GM23338 (cell line): ENCODE results near the gene DNAH17.

Experiments used
- CREB1 ChIP-seq: fragments of 250-450 bp; sonication (Bioruptor Pico); IDR thresholded peaks from 2 replicates; pipeline ENCODE4 v1.5.0; 2020; ENCODE audit warnings: low read depth, mild to moderate bottlenecking, moderate library complexity
- EZH2 ChIP-seq: fragments of 200-600 bp; sonication (generic); IDR thresholded peaks from one replicate; pipeline ENCODE4 v1.8.0; 2017; ENCODE audit warnings: antibody characterized with exemption, mild to moderate bottlenecking, low read depth; ENCODE audit not compliant: unreplicated experiment
- EZH2phosphoT487 ChIP-seq: fragments of 200-600 bp; sonication (generic); IDR thresholded peaks from one replicate; pipeline ENCODE4 v1.8.1; 2018; ENCODE audit warnings: antibody characterized with exemption; ENCODE audit not compliant: unreplicated experiment
- POLR2AphosphoS5 ChIP-seq: IDR thresholded peaks from 2 replicates; pipeline ENCODE4 v1.6.1; 2016; ENCODE audit warnings: antibody characterized with exemption, low read depth
- ZNF331 ChIP-seq: fragments of 250-450 bp; sonication (Bioruptor Pico); IDR thresholded peaks from 2 replicates; pipeline ENCODE4 v1.5.0; 2020; ENCODE audit warnings: low read depth, mild to moderate bottlenecking, moderate library complexity
- TF ChIP-seq, protein P1 (sequence below), 2 experiments: fragments of 200-600 bp in 1 of 2; sonication (generic) in 1 of 2; conservative IDR thresholded peaks; 2 replicates each; pipeline versions ENCODE4 v1.5.1 to v1.6.1; 2016 to 2017; ENCODE audit warnings: antibody characterized with exemption in 2 of 2, low read depth in 2 of 2, mild to moderate bottlenecking in 2 of 2, moderate library complexity in 1 of 2
- TF ChIP-seq, protein P2 (sequence below): IDR thresholded peaks from one replicate; pipeline ENCODE4 v1.6.1; 2018; ENCODE audit warnings: antibody characterized with exemption; ENCODE audit not compliant: unreplicated experiment

DNA sequence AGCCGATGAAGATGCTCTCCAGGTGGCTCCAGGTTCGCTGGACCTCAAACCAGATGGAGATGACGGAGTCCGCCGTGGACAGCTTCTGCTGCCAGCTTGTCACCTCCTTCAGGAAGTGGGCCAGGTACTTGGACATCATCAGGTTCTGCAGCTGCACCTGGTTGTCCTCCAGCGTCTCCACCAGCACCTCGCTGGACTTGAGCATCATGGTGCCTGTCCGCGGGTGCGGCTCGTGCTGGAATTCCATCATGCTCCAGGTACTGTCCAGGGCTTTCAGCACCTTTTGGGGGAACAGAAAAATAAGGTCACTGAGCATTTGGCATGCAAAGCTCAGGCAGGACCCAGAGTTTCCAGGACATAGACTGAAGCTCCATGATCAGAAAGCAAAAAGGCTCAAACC, 69.7 kb downstream of the DNAH17 start:
- TF ChIP-seq, protein P1, sequence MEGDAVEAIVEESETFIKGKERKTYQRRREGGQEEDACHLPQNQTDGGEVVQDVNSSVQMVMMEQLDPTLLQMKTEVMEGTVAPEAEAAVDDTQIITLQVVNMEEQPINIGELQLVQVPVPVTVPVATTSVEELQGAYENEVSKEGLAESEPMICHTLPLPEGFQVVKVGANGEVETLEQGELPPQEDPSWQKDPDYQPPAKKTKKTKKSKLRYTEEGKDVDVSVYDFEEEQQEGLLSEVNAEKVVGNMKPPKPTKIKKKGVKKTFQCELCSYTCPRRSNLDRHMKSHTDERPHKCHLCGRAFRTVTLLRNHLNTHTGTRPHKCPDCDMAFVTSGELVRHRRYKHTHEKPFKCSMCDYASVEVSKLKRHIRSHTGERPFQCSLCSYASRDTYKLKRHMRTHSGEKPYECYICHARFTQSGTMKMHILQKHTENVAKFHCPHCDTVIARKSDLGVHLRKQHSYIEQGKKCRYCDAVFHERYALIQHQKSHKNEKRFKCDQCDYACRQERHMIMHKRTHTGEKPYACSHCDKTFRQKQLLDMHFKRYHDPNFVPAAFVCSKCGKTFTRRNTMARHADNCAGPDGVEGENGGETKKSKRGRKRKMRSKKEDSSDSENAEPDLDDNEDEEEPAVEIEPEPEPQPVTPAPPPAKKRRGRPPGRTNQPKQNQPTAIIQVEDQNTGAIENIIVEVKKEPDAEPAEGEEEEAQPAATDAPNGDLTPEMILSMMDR (conservative IDR thresholded peaks at IDR 0.05; ENCODE audit: low read depth in 2 of 2): no peak
- TF ChIP-seq CREB1 (CRISPR knock-in tag) (no peak), ZNF331 (CRISPR knock-in tag) (no peak), EZH2 (no peak), POLR2AphosphoS5 (no peak), EZH2phosphoT487 (no peak)
- TF ChIP-seq, protein P2, sequence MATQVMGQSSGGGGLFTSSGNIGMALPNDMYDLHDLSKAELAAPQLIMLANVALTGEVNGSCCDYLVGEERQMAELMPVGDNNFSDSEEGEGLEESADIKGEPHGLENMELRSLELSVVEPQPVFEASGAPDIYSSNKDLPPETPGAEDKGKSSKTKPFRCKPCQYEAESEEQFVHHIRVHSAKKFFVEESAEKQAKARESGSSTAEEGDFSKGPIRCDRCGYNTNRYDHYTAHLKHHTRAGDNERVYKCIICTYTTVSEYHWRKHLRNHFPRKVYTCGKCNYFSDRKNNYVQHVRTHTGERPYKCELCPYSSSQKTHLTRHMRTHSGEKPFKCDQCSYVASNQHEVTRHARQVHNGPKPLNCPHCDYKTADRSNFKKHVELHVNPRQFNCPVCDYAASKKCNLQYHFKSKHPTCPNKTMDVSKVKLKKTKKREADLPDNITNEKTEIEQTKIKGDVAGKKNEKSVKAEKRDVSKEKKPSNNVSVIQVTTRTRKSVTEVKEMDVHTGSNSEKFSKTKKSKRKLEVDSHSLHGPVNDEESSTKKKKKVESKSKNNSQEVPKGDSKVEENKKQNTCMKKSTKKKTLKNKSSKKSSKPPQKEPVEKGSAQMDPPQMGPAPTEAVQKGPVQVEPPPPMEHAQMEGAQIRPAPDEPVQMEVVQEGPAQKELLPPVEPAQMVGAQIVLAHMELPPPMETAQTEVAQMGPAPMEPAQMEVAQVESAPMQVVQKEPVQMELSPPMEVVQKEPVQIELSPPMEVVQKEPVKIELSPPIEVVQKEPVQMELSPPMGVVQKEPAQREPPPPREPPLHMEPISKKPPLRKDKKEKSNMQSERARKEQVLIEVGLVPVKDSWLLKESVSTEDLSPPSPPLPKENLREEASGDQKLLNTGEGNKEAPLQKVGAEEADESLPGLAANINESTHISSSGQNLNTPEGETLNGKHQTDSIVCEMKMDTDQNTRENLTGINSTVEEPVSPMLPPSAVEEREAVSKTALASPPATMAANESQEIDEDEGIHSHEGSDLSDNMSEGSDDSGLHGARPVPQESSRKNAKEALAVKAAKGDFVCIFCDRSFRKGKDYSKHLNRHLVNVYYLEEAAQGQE: no peak
